HG02588 (cell line): ENCODE data around the gene KRTAP10-3.
"Not testable (repeated sequence)": the region's sequence is repeated elsewhere in the genome, so short reads cannot be mapped to it uniquely, and the experiment has no call there.

Source experiments
- ATAC-seq: cut with Tn5 transposase; IDR thresholded peaks from one replicate; pipeline ENCODE4 v1.9.1; 2021; ENCODE audit warnings: mild to moderate bottlenecking, moderate library complexity; ENCODE audit not compliant: unreplicated experiment

Gene KRTAP10-3, protein sequence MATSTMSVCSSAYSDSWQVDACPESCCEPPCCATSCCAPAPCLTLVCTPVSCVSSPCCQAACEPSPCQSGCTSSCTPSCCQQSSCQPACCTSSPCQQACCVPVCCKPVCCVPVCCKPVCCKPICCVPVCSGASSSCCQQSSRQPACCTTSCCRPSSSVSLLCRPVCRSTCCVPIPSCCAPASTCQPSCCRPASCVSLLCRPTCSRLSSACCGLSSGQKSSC

DNA sequence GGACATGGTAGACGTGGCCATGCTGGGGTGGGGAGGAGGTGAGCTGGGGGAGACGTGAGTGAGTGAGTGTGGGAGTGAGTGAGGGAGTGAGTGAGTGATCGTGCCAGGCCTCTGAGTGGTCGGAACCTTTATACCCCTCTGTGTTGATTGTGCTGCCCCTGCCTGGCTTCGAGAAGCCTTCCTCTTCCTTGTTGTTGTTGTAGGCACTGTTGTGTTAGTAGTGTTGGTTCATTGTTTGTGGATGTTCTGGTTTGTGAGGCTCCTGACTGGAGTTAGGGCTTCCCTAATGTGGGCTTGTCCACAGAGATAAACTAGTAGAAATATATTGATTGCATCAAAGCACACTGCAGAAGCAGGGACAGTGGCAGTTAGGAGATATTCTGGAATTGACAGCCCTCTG is at the start of gene KRTAP10-3:
TSS of gene KRTAP10-3 (minus strand) at position 101 of the 400 bp plus-strand sequence. CDS start at position 21, 80 bp downstream.
- ATAC-seq: no peak

DNA sequence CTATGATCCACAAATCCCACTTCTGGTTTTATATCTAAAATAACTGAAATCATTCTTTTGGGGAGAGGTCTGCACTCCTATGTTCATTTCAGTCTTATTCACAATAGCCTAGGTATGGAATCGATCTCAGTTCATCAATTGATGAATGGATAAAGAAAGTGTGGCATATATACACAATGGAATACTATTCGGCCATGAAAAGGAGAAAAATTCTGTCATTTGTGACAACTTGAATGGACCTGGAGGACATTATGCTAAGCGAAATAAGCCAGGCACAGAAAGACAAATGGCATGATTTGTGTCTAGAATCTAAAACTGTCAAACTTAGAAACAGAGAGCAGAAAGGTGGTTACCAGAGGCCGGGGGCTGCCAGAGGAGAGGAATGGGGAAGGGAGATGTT is 47.9 kb upstream of the KRTAP10-3 start:
- no peak for ATAC-seq

- ATAC-seq: no peak
Observed at GRCh38 chr21:44603911-44604310, 45.3 kb upstream of the KRTAP10-3 start.

GRCh38 chr21:44603109-44603875 is 44.7 kb upstream of the KRTAP10-3 start:
- ATAC-seq: no peak

GRCh38 chr21:44602463-44602850 is 43.9 kb upstream of the KRTAP10-3 start:
- ATAC-seq: no peak

DNA sequence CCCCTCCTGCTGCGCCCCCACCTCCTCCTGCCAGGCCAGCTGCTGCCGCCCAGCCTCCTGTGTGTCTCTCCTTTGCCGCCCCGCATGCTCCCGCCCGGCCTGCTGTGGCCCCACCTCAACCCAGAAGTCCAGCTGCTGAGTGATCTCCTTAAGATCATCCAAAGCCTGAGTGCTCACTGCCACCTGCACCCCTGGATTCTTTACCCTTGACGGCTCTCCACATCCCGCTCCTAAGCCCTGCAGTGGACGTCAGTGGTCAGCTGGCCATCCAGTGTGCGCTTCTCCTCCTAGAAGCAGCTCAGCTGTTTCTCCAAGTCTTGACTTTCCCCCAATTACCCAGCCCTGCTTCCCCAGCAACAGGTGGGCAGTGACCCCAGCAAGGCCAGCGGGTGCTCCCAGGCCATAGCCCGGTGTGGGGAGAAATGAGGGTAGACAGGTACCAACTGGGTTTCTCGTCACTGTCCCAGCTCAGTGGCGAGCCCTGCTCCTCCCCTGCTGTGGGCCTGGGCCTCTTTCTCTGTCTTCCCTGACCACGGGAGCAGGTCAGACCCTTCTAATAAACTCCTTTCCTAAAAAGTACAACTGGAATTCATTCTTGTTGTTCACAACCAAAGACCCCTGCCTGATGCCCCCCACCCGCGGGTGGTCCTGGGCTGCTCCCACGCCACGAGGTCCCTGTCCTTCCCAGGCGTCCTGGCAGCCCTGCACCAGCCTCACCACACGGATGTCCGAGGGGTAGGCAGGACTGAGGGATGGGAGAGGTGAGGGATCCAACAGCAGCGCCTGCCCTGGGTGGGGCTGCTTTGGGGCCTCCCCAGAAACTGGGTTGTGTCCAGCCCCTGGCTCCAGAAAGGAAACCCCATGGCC is 43.2 kb upstream of the KRTAP10-3 start:
- no peak for ATAC-seq

DNA sequence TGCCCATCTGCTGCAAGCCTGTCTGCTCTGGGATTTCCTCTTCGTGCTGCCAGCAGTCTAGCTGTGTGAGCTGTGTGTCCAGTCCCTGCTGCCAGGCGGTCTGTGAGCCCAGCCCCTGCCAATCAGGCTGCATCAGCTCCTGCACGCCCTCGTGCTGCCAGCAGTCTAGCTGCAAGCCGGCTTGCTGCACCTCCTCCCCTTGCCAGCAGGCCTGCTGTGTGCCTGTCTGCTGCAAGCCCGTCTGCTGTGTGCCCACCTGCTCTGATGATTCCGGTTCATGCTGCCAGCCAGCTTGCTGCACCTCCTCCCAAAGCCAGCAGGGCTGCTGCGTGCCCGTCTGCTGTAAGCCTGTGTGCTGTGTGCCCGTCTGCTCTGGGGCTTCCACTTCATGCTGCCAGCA is 42.5 kb upstream of the KRTAP10-3 start:
- not testable (repeated sequence) for ATAC-seq

- not testable (repeated sequence) for ATAC-seq
Observed at GRCh38 chr21:44600118-44600978, 41.8 kb upstream of the KRTAP10-3 start, which contains the start of gene KRTAP10-7. TSS of gene KRTAP10-7 (plus strand) at chr21:44600597. CDS start at chr21:44600622, 25 bp downstream.

- no peak for ATAC-seq
Observed at GRCh38 chr21:44599264-44600029, 40.9 kb upstream of the KRTAP10-3 start.

- ATAC-seq: no peak
Observed at GRCh38 chr21:44598061-44598460, 39.5 kb upstream of the KRTAP10-3 start.

GRCh38 chr21:44596068-44596725 is 37.6 kb upstream of the KRTAP10-3 start:
- no peak for ATAC-seq

DNA sequence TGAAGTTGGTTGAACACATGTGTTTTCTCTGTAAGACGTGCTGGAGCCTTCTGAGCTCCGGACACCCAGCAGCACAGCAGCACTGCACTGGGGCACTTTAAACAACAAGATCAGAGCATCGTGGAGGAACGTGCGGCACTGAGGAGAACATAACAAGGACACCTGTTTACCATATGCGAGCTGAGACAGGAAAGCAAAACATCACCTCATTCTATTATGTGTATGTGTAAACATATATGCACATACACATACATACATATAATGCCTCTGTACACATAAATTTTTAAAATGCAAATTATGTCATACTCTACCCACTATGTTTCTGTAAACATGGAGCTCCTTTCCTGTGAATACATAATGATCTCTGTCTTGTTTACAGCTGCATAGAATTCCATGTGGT is 36.9 kb upstream of the KRTAP10-3 start:
- ATAC-seq: no peak

DNA sequence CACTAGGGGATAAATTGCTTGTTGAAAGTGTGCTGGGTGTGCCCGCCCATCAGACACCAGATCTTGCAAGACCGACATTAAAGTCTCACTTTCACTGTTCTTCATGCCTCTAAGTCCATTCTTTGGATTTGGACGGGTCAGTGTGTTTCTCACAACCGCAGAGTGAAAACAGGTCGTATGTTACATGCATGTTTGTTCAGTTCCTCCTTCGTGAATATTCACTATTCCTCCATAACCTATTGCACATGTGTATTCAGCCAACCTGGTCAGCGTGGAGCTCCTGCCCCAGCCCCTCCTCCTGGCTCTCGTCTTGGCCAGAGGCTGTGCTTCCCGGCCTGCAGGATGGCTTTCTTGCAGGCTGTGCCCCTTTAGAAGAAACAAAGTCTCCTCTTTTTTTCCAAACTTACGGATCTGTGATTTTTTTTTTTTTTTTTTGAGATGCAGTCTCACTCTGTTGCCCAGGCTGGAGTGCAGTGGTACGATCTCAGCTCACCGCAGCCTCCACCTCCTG is 35.9 kb upstream of the KRTAP10-3 start:
- ATAC-seq: no peak

DNA sequence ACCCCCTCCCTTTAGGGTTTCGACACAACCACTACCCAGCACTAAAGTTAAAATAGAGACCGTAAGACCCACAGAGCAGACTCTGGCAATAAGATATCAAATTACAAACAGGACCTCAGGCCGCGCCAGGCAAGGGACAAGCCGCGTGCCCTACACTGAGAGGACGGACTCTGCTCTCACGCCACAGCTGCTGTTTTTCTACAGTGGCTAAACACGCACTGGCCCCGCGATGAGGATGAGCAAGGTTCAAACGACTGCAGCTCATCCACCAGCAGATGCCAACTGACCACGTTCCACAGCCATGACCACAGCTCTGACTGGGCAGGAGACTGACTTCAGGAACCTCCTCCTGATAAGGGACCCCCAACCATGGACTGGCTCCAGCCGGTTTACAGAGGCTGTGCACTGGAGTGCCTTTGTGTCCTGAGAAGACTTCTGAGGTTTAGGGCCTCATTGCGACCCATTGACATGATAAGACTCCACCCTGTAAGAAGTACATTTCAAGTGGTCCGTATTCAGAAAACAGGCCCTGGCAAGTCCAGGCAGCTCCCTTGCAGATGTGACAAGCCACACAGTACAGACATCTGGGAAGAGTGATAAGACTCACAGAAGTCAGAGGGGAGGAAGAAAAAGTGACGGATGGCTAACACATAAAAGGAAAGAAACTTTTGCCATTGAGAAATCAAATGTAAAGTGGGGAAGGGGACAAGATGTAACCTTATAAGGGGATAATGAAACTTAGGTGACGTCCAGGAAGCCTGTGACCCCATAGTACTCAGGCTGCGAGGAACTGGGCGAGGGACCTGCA is 35.2 kb upstream of the KRTAP10-3 start:
- no peak for ATAC-seq

GRCh38 chr21:44592446-44593311 is 34.1 kb upstream of the KRTAP10-3 start, which contains the start of gene KRTAP10-6:
TSS of gene KRTAP10-6 (minus strand) at chr21:44592505. CDS start at chr21:44592484, 21 bp downstream.
- ATAC-seq: no peak

GRCh38 chr21:44591801-44592130 is 33.2 kb upstream of the KRTAP10-3 start:
- ATAC-seq: not testable (repeated sequence)
